Immature natural killer cell (primary cell): ENCODE data around the gene EPC1. TPM values are rescaled to one million over a fixed set of nuclear protein-coding genes. Genes with fewer than 3 reads are reported as not detected.
"Not testable (repeated sequence)": the region's sequence is repeated elsewhere in the genome, so short reads cannot be mapped to it uniquely, and the experiment has no call there.

Experiments
- DNase-seq, 3 donors: peaks; one replicate each; pipeline ENCODE4 v3.0.0; 2022; ENCODE audit warnings: mixed read lengths in 1 of 3
- H3K27ac Mint-ChIP-seq, 6 donors: one replicate each; pipeline ENCODE4 v1.8.0; 2020; ENCODE audit warnings: mixed read lengths in 6 of 6, mild to moderate bottlenecking in 5 of 6, inconsistent platforms in 4 of 6, moderate library complexity in 3 of 6
- H3K27me3 Mint-ChIP-seq, 3 donors: one replicate each; pipeline ENCODE4 v1.8.0; 2020 to 2021; ENCODE audit warnings: low read depth in 3 of 3, mild to moderate bottlenecking in 3 of 3, mixed read lengths in 3 of 3, moderate library complexity in 3 of 3, inconsistent platforms in 1 of 3
- H3K36me3 Mint-ChIP-seq, 3 donors: one replicate each; pipeline ENCODE4 v1.8.0; 2020; ENCODE audit warnings: mixed read lengths in 3 of 3, inconsistent platforms in 2 of 3, mild to moderate bottlenecking in 2 of 3
- H3K4me1 Mint-ChIP-seq, 2 donors: one replicate each; pipeline ENCODE4 v1.8.0; 2020; ENCODE audit warnings: inconsistent platforms in 2 of 2, mild to moderate bottlenecking in 2 of 2, mixed read lengths in 2 of 2, moderate library complexity in 1 of 2
- H3K4me3 Mint-ChIP-seq, 5 donors: one replicate each; pipeline ENCODE4 v1.8.0; 2020; ENCODE audit warnings: mild to moderate bottlenecking in 5 of 5, mixed read lengths in 5 of 5, inconsistent platforms in 3 of 5, moderate library complexity in 3 of 5
- H3K9me3 Mint-ChIP-seq, 6 donors: one replicate each; pipeline ENCODE4 v1.8.0; 2020; ENCODE audit warnings: mild to moderate bottlenecking in 6 of 6, mixed read lengths in 6 of 6, inconsistent platforms in 4 of 6, moderate library complexity in 3 of 6
- polyA plus RNA-seq, 3 donors: library from polyadenylated mRNA; unstranded; fragments of 300-500 nt; fragmentation: Illumina TruSeq; gene quantifications; one replicate each; pipeline ENCODE4 v1.2.3, GENCODE V29; 2021

The EPC1 gene, protein sequence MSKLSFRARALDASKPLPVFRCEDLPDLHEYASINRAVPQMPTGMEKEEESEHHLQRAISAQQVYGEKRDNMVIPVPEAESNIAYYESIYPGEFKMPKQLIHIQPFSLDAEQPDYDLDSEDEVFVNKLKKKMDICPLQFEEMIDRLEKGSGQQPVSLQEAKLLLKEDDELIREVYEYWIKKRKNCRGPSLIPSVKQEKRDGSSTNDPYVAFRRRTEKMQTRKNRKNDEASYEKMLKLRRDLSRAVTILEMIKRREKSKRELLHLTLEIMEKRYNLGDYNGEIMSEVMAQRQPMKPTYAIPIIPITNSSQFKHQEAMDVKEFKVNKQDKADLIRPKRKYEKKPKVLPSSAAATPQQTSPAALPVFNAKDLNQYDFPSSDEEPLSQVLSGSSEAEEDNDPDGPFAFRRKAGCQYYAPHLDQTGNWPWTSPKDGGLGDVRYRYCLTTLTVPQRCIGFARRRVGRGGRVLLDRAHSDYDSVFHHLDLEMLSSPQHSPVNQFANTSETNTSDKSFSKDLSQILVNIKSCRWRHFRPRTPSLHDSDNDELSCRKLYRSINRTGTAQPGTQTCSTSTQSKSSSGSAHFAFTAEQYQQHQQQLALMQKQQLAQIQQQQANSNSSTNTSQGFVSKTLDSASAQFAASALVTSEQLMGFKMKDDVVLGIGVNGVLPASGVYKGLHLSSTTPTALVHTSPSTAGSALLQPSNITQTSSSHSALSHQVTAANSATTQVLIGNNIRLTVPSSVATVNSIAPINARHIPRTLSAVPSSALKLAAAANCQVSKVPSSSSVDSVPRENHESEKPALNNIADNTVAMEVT
- 10 to 100 TPM; 43.1 to 63.4 (median 50.5) TPM for polyA plus RNA-seq

DNA sequence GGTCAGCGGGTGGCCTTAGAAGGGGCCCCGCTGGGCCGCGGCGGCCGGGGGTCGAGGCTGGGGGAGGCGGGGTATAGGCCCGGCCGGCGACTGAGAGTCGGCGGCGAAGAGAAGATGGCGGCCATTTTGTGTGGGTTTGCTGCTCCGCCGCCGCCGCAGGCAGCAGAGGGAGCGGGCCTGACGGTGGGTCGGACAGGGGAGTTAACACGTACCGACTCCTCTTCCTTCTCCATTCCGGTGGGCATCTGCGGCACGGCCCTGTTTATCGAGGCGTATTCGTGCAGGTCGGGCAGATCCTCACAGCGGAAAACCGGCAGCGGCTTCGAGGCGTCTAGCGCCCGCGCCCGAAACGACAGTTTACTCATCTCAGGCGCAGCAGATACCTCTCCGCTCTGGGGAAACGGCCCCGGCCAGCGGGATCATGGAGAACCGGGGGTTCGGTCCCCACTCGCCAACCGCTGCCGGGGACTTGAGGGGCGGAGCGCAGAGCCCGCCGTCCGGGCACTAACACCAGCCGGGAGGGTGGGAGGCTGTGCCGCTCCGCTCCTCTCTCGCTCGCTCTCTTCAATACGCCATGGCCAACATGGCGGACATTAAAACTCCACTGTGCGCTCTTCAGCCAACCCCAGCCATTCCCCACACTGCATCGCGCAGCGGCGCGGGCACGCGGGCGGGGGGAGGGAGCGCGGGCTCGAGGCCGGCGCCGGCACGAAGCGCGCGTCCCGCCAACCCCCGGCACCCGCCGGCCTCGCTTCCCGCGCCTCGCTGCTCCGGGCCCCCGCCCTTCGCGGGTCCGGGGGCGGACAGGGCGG, at the start of gene EPC1:
EPC1 (minus strand) TSS at position 608 of the 812 bp plus-strand sequence; CDS start at position 365, 243 bp downstream.
- Mint-ChIP-seq H3K27ac (peak within 1 kb of the TSS; percentile 98 to 99 (median 99)), H3K27me3 (peaks cover 13 to 21% (median 15%) of the 10 kb centered on the region in 3 donors), H3K4me3 (peak within 1 kb of the TSS; percentile 87 to 97 (median 96)), H3K36me3 (peaks cover 0 to 13% (median 0%) of the 10 kb centered on the region in 3 donors), H3K9me3 (no peaks in the 10 kb centered on the region), H3K4me1 (peaks cover 55 to 59% of the 10 kb centered on the region in 2 donors)
- DNase-seq, result peak; percentile 87 to 91 (median 90)

DNA sequence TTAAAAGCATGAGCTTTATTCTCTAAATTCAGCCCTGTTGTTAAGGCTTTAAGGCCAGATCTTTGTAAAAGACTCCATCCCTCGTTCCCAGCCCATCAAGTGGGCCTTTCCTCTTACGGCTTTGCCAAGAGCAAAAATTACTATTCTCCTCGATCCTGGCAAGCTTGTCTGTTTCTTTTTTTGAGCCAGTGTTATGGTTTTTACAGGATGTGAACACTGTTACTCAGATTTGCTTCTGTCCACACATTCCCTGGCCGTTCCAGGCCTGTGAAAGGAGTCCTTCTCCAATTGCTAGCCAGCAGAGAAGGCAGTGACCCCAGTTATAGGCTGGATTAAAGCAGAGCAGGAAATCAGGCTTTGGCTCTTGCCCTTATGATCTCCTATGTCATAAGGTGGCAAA, 47.0 kb upstream of the EPC1 start:
- H3K27me3 Mint-ChIP-seq, result peaks cover 2% of the 10 kb centered on the region in 3 donors
- no peak overlapping the region for H3K27ac Mint-ChIP-seq
- no peaks in the 10 kb centered on the region for H3K4me1 Mint-ChIP-seq
- no peaks in the 10 kb centered on the region for H3K9me3 Mint-ChIP-seq
- DNase-seq, result no peak
- no peak overlapping the region for H3K4me3 Mint-ChIP-seq
- H3K36me3 Mint-ChIP-seq, result no peaks in the 10 kb centered on the region

DNA sequence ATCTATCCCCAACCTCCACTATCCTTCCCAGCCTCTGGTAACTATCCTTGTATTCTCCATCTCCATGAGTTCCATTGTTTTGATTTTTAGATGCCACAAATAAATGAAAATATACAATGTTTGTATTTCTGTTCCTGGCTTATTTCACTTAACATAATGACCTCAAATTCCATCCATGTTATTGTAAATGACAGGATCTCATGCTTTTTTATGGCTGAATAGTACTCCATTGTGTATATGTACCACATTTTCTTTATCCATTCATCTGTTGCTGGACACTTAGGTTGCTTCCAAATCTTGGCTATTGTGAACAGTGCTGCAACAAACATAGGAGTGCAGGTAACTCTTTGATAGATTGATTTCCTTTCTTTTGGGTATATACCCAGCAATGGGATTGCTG, 45.3 kb upstream of the EPC1 start:
- H3K4me1 Mint-ChIP-seq, H3K36me3 Mint-ChIP-seq, H3K4me3 Mint-ChIP-seq, H3K27me3 Mint-ChIP-seq, H3K9me3 Mint-ChIP-seq, DNase-seq, H3K27ac Mint-ChIP-seq: not testable (repeated sequence)

DNA sequence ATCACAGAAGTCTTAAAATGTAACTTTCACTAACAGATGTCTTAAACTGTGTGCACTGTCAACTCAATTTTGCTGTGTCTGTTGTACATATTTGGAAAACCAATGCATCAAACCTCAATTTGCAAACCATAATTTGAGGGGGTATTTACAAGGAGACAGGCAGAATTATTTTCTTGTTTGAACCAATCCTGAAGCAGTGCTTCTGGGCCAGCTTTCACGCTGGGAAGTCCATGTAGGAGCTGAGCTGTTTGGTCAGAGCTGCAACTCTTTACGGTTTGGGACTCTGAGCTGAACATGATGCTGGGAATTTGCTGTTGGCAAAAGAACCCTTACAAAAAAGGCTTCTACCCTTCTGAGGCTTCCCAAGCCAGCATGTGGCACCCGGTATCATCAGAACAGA, 43.2 kb upstream of the EPC1 start:
- H3K4me1 Mint-ChIP-seq, result peaks cover 6 to 8% of the 10 kb centered on the region in 2 donors
- peaks cover 2% of the 10 kb centered on the region in 3 donors for H3K27me3 Mint-ChIP-seq
- DNase-seq, result no peak
- H3K9me3 Mint-ChIP-seq, result no peaks in the 10 kb centered on the region
- H3K27ac Mint-ChIP-seq, result no peak overlapping the region
- H3K4me3 Mint-ChIP-seq, result no peak overlapping the region
- no peaks in the 10 kb centered on the region for H3K36me3 Mint-ChIP-seq

DNA sequence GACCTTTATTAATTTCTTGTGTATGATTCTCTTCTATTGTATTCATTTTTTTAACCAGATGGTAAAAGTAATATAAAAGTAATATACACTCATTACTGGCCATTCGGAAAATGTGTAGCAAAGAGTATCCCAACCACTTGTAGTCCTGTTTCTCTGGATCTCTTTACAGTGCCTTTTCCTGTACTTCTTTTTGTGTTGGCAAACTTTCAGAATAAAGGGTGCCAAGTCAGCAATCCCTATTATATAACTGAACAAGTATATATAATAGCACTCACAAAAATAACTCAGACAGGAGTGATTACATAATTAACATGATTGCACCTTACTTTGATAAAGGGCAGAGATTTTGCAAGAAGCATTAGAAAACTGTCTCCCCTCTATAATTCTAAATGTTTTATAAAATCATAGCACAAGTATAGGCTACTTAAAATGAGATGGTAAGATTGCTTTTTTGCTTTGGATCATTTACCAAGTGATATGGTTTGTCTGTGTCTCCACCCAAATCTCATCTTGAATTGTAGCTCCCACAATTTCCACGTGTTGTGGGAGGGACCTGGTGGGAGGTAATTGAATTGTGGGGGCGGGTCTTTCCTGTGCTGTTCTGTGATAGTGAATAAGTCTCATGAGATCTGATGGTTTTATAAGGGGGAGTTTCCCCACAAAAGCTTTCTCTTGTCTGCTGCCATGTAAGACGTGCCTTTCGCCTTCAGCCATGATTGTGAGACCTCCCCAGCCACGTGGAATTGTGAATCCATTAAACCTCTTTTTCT, 41.5 kb upstream of the EPC1 start:
- no peaks in the 10 kb centered on the region for H3K9me3 Mint-ChIP-seq
- H3K36me3 Mint-ChIP-seq, result no peaks in the 10 kb centered on the region
- H3K27ac Mint-ChIP-seq, result no peak overlapping the region
- no peak for DNase-seq
- peaks cover 6 to 8% of the 10 kb centered on the region in 2 donors for H3K4me1 Mint-ChIP-seq
- no peak overlapping the region for H3K4me3 Mint-ChIP-seq
- H3K27me3 Mint-ChIP-seq, result peaks cover 2% of the 10 kb centered on the region in 3 donors

DNA sequence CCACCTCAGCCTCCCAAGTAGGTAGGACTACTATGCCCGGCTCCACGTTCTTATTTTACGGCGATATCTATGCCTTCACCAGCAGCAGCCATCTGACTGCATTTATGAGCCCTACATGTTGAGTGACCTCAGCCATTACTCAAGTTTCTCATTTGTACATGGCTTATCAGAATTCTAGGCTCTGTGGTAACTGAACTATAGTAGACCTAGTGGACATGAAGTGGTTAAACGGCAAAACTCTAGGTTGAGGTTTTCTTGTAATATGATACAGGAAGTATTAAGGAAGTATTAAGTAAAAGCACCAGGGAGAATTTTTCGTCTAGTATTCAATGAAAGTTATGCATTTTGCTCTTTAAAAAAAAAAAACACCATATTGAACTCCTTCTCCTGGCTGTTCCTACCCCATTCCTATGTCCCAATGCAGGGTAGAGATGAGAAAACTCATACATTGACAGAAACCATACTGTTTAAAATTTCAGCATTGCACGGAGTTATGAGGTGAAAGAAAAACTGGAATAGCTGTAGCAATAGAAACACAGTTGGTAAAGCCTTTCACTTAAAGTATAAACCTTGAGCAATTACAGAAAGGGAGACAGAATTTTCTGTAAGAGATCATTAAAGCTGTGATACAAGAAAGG, 39.8 kb upstream of the EPC1 start:
- Mint-ChIP-seq H3K4me1 (peaks cover 6 to 8% of the 10 kb centered on the region in 2 donors), H3K27ac (peak overlapping the region in 1 of 6 donors; percentile 30), H3K4me3 (peak overlapping the region in 2 of 5 donors; percentile 8 to 36), H3K36me3 (no peaks in the 10 kb centered on the region), H3K27me3 (peaks cover 0 to 2% (median 2%) of the 10 kb centered on the region in 3 donors), H3K9me3 (no peaks in the 10 kb centered on the region)
- no peak for DNase-seq

DNA sequence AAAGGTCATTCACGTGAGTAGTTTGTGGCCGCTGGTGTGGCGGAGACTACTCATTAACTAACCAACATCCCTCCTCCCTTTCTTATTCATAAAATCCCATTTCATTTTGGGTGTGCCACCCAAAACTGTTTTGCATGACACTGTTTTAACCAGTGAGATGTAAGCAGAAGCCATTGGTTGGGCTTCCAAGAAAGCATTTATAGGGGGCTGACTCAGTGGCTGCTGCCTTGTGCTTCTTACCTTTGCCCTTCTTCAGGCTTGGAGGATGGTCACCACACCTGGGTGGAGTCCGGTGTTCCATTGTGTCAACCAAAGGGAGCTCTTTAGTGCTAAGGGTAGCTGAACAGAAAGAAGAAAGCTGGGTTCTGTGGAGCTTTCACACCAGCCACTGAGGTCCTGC, 37.2 kb upstream of the EPC1 start:
- Mint-ChIP-seq H3K27me3 (no peaks in the 10 kb centered on the region), H3K4me1 (peaks cover 6 to 8% of the 10 kb centered on the region in 2 donors), H3K4me3 (no peak overlapping the region), H3K9me3 (no peaks in the 10 kb centered on the region), H3K36me3 (no peaks in the 10 kb centered on the region), H3K27ac (no peak overlapping the region)
- no peak for DNase-seq

DNA sequence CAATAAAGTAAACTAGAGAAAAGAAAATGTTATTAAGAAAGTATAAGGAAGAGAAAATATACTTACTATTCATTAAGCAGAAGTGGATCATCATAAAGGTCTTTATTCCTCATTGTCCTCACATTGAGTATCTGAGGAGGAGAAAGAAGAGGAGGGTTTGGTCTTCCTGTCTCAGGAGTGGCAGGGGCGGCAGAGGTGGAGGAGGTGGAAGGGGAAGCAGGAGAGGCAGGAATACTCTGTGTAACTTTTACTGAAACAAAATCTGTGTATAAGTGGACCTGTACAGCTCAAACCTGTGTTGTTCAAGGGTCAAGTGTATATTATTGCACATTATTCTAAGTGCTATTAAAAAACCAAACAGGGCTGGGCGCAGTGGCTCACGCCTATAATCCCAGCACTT, 34.2 kb upstream of the EPC1 start:
- Mint-ChIP-seq H3K27ac (peak overlapping the region in 1 of 6 donors; percentile 11), H3K4me1 (peaks cover 7 to 8% of the 10 kb centered on the region in 2 donors), H3K9me3 (no peaks in the 10 kb centered on the region), H3K27me3 (no peaks in the 10 kb centered on the region), H3K4me3 (no peak overlapping the region), H3K36me3 (no peaks in the 10 kb centered on the region)
- no peak for DNase-seq

DNA sequence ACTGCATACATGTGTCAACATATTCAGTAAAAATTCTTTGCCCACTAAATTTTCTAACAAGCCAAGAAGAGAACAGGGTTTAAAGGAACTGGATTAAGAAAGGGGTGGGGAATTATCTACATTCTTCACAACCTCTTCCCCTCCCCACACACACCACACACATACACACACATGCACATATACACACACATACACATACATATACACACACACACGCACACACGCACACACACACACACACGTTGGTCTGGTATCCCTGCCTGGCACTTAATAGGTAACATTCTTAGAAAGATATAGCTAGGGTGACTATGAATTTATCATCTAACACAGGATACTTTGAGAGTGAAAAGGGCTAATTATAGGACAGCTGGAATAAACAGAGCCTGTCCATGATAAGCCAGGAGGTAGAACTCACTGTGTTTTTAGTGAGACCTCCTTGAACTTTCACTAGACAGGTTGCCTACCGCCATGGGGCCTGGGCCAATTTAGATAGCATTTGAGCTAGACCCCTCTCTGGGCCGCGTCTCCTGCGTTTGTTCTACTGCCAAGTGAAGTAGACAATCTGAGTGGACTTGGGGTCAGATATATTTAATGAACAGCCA, 33.1 kb upstream of the EPC1 start:
- Mint-ChIP-seq H3K36me3 (no peaks in the 10 kb centered on the region), H3K27me3 (no peaks in the 10 kb centered on the region), H3K9me3 (no peaks in the 10 kb centered on the region), H3K4me3 (no peak overlapping the region), H3K4me1 (peaks cover 14 to 19% of the 10 kb centered on the region in 2 donors), H3K27ac (no peak overlapping the region)
- DNase-seq, result no peak

DNA sequence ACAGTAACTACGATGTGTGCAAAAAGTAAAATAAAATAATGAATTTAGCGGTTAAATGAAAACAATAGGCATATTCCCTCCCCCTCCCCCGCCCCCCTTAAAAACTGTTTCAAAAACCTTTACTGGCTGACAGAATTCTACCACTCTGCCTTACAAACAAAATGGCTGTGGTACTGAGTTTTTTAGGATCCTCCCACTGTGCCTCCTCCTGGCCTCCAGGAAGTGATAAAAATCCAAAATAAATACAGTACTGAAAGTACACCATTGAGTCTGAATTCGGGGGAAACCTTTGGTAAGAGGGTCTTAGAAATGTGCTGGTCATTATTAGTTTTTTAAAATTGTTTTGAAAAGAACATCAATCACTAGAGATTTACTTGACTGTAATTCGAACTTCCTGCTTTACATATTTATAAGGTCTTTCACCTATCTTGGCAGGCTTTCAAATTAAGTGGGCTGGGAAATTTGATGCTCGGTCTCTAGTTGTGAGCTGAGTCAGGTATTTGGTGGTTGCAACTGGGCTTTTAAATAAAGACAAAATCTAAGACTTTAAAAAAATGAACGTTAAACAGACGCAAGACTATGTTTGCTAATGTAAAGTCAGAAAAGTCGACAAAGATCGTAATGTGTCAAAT, 32.5 kb upstream of the EPC1 start:
- Mint-ChIP-seq H3K9me3 (no peaks in the 10 kb centered on the region), H3K27me3 (no peaks in the 10 kb centered on the region), H3K4me1 (peaks cover 16 to 25% of the 10 kb centered on the region in 2 donors), H3K27ac (no peak overlapping the region), H3K36me3 (no peaks in the 10 kb centered on the region), H3K4me3 (no peak overlapping the region)
- peak; percentile 55 to 61 (median 58) for DNase-seq

DNA sequence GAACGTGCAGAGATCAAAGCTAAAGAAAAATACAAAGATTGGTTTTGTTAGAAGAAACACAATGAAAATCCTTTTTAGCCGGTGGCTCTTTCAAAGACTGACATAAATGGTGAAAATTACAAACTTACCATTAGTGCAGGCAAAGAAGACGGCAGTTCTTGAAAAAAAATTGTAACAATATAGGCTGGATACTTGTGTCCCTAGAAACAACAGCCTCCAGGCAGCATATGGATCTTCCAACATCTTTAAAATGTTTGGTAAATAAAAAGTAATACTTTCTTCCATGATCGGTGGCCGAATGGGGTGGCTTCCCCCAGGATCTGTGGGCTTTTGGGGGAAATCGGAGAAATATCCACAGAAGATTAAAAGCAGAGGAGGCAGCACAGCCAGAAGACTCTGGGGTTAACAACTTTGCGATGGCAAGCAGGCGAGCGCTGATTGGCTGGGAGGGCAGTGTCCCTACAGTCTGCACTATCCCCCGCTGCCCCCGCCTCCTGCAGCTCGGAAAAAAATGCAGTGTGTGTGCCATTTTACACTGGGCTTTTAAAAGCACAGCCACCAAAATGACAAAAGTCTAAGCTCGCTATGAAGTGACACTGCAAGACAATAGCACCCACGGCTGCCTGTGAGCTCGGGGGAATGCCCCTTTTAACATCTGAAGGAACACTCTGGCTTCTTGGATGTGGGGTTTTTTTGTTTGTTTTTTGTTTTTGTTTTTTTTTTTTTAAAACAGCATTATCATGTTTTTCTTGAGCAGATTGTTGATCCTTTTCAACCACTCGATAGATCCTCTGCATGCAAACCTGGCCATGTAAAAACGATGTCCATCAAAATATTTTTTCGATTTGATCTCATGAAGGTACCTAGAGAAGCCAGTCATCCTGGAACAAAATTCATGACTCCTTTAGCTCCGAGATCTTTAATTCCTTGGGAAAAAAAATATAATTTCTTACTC, 31.7 kb upstream of the EPC1 start:
- Mint-ChIP-seq H3K27ac (no peak overlapping the region), H3K27me3 (no peaks in the 10 kb centered on the region), H3K4me1 (peaks cover 20 to 33% of the 10 kb centered on the region in 2 donors), H3K4me3 (no peak overlapping the region), H3K36me3 (no peaks in the 10 kb centered on the region), H3K9me3 (no peaks in the 10 kb centered on the region)
- peak; percentile 87 to 89 (median 88) for DNase-seq
